Retina (tissue), 1 donor: Measurements from ENCODE around the gene HOXA13.

Experiments used
- DNase-seq: peaks from one replicate; pipeline ENCODE4 v3.0.0-alpha.2; 2016

The HOXA13 gene

GRCh38 chr7:27146491-27147198 lies 53.2 kb downstream of the HOXA13 start:
- DNase-seq: no peak

DNA sequence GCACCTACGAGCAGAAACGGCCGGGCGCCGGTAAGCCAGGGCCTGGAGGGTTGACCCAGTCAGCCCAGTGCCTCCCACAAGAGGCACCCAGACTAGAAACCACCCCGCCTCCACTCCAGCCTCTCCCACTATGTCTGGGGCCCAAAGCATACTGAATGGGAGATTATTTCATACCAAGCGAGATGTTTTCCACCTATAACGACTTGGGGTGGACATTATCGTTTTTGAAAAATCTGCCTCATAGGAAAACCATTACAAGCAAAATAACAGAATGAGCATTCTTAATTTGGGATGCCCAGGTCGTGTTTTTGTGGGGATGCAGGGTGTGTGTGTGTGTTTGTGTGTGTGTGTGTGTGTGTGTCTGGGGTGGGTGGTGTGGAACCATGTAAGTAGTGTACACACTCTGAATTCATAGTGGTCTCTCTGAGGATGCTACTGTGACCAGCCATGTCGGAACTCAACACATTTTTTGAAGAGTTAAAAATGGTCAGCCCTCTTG lies 53.9 kb downstream of the HOXA13 start:
- DNase-seq: no peak

DNA sequence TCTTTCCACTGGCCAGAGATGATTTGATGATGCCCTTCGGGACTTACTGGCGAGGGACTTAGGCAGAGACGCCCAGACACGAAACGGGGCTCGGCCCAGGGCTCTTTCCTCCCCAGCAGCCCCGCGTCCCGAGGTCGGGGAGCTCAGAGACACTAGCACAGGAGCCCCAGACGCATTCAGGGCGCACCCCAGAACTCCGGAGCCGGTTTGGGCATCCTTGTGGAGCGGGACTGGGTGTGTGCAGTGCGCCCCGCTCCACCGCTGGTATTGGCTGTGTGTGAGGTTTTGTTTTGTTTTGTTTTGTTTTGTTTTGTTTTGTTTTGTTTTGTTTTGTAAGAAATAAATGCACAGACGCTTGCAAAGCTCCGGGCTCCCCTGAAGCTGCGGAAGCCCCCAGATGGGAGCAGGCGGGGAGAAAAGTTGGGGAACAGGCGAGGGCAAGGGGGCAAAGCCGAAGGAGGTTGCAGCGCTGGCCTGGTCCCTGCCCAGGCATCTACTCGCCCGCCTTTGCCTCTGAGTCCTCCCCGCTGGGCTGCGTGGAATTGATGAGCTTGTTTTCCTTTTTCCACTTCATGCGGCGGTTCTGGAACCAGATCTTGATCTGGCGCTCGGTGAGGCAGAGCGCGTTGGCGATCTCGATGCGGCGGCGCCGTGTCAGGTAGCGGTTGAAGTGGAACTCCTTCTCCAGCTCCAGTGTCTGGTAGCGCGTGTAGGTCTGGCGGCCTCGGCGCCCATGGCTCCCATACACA lies 54.6 kb downstream of the HOXA13 start:
- DNase-seq: peak; percentile 61

DNA sequence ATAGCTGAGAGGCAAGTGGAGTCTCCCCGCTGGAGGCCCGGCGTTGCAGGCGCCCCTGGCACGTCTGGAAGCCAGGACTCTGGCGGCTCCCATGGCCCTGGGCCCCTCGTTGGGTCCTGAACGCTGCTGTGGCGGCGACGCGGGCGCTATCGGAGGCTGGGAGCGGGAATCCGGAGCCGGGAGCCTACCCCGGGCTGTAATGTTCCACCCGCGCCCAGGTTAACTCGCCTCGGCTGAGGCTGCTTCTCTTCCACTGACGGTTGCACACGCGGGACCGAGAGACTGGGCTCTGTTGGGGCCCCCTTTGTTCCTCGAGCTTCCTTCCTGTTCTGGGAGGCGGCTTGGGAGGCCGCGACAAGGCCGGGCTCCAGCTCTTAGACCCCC lies 55.1 kb downstream of the HOXA13 start:
- DNase-seq: peak; percentile 59
